ENCODE measurements around the gene SNAI3. TPM values are rescaled to one million over a fixed set of nuclear protein-coding genes. Genes with fewer than 3 reads are reported as not detected.

The SNAI3 gene
- total and polyA plus RNA-seq, 2 of the 8 experiments (the other 6 are each of a cell fraction or from before 2014, with no cell fraction given): 8.5 to 13.3 TPM

- TF ChIP-seq CHD7 (IDR thresholded peaks at IDR 0.05; ENCODE audit: insufficient replicate concordance, low read length): no peak
- TF ChIP-seq POLR2A (IDR thresholded peaks at IDR 0.05; ENCODE audit: control extremely low read depth in 1 of 2, low read depth in 2 of 2, low read length in 2 of 2): no peak
- no peak for TF ChIP-seq USF2 (IDR thresholded peaks at IDR 0.05; ENCODE audit: low read length)
- TF ChIP-seq RAD21 (IDR thresholded peaks at IDR 0.05 in 1 of 2, conservative IDR thresholded peaks at IDR 0.05 in 1 of 2; ENCODE audit: low read depth in 2 of 2, low read length in 2 of 2): no peak
- no peak for TF ChIP-seq EZH2 (IDR thresholded peaks at IDR 0.05; ENCODE audit: low read depth, low read length, severe bottlenecking)
- no peak for TF ChIP-seq POLR2AphosphoS5 (IDR thresholded peaks at IDR 0.05; ENCODE audit: low read depth, low read length)
- no peak for TF ChIP-seq SP2 (IDR thresholded peaks at IDR 0.05; ENCODE audit: low read length)
- TF ChIP-seq ASH2L (IDR thresholded peaks at IDR 0.05; ENCODE audit: low read length): no peak
- TF ChIP-seq SIN3A (conservative IDR thresholded peaks at IDR 0.05 in 1 of 2, IDR thresholded peaks at IDR 0.05 in 1 of 2; ENCODE audit: low read depth in 1 of 2, low read length in 2 of 2): no peak
Measured at GRCh38 chr16:88688013-88688778, 1.9 kb upstream of the SNAI3 start (continued).

Data from H1 (cell line).